Natural killer cell (primary cell): Measurements from ENCODE around the gene SLC7A7. TPM values are rescaled to one million over a fixed set of nuclear protein-coding genes. Genes with fewer than 3 reads are reported as not detected.
"Not testable (repeated sequence)": the region's sequence is repeated elsewhere in the genome, so short reads cannot be mapped to it uniquely, and the experiment has no call there.

ENCODE experiments used
- ATAC-seq, 3 donors: fragments of 150-1000 bp in 2 of 3; fragments of 200-7000 bp in 1 of 3; cut with Tn5 transposase; 1 replicate in 1 of 3; 2 replicates in 2 of 3; pipeline ENCODE4 v1.10.0; 2021; ENCODE audit warnings: mild to moderate bottlenecking in 2 of 3, moderate library complexity in 2 of 3
- DNase-seq, 2 donors: peaks; one replicate each; pipeline versions ENCODE4 v3.0.0 to v3.0.0-alpha.2; 2013 to 2021; ENCODE audit warnings: mixed read lengths in 1 of 2
- H3K27ac ChIP-seq: one replicate; pipeline ENCODE4 v1.5.1; 2013; ENCODE audit warnings: mild to moderate bottlenecking, low read length
- H3K27me3 ChIP-seq: one replicate; pipeline ENCODE4 v1.6.1; 2013; ENCODE audit warnings: low read length; ENCODE audit not compliant: control insufficient read depth, insufficient read depth
- H3K36me3 ChIP-seq: one replicate; pipeline ENCODE4 v1.6.1; 2013; ENCODE audit warnings: low read length; ENCODE audit not compliant: control insufficient read depth, insufficient read depth
- H3K4me1 ChIP-seq: one replicate; pipeline ENCODE4 v1.6.1; 2013; ENCODE audit warnings: low read length; ENCODE audit not compliant: control insufficient read depth, insufficient read depth
- H3K4me3 ChIP-seq: one replicate; pipeline ENCODE4 v1.5.1; 2013; ENCODE audit warnings: low read length
- H3K9me3 ChIP-seq: one replicate; pipeline ENCODE4 v1.6.1; 2013; ENCODE audit warnings: low read length; ENCODE audit not compliant: control insufficient read depth, insufficient read depth
- H3K27ac Mint-ChIP-seq, 2 donors: one replicate each; pipeline ENCODE4 v1.8.0; 2022; ENCODE audit warnings: mild to moderate bottlenecking in 2 of 2, mixed read lengths in 2 of 2, moderate library complexity in 1 of 2
- H3K27me3 Mint-ChIP-seq, 2 donors: one replicate each; pipeline ENCODE4 v1.8.0; 2022; ENCODE audit warnings: low read depth in 2 of 2, mixed read lengths in 2 of 2
- H3K36me3 Mint-ChIP-seq: one replicate; pipeline ENCODE4 v1.8.0; 2022; ENCODE audit warnings: mixed read lengths
- H3K4me1 Mint-ChIP-seq, 2 donors: one replicate each; pipeline ENCODE4 v1.8.0; 2022; ENCODE audit warnings: mixed read lengths in 2 of 2
- H3K4me3 Mint-ChIP-seq: one replicate; pipeline ENCODE4 v1.8.0; 2022; ENCODE audit warnings: mild to moderate bottlenecking, moderate library complexity, mixed read lengths
- H3K9me3 Mint-ChIP-seq, 2 donors: one replicate each; pipeline ENCODE4 v1.8.0; 2022; ENCODE audit warnings: mixed read lengths in 2 of 2
- WGBS: methylation state at CpG from one replicate; pipeline ENCODE4 v1.1.7; 2013; ENCODE audit warnings: missing lambda C conversion rate; ENCODE audit not compliant: insufficient coverage; 5-methylcytosine and 5-hydroxymethylcytosine counted together
- intact Hi-C: fragments of 100-400 bp; cut with micrococcal nuclease; formaldehyde crosslinking; loops from one replicate; pipeline ENCODE4 v1.14.2; 2022
- total RNA-seq, 4 donors: library from RNA; stranded (reverse); fragments of 120-200 nt in 1 of 4; gene quantifications; one replicate each; pipeline versions ENCODE4 v1.2.3 to v1.2.4, GENCODE V29; 2013 to 2022
- TF ChIP-seq, protein P1 (sequence below): fragments of 200-600 bp; IDR thresholded peaks from one replicate; pipeline ENCODE4 v1.8.0; 2022; ENCODE audit warnings: antibody characterized with exemption

Gene SLC7A7
- total RNA-seq, 3 donors from 2014 or later (not counting 1 experiment from before 2014, with no cell fraction given): 4.3 to 16.8 (median 9.6) TPM

DNA sequence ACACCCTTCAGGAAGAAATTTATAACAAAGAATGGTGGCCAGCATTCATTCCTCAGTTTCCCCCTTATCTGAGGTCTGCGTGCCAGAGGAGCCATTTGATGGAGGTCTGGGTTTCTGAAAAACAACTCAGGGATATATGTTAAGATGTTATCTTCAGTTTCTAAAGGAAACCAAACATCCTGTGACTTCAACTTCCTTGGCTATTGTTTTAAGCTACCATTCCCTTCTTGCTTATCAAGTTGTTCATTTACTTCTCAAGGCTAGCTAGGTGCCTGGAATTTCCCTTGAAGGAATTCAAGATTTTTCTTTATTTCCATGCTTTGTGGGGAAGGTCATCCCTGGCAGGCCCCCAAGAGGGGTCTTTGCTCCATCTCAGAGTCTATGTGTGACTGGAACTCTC, 75.8 kb downstream of the SLC7A7 start:
- Histone ChIP-seq H3K4me1 (no peaks in the 10 kb centered on the region), H3K36me3 (no peaks in the 10 kb centered on the region), H3K4me3 (no peak overlapping the region), H3K9me3 (no peaks in the 10 kb centered on the region), H3K27me3 (no peaks in the 10 kb centered on the region), H3K27ac (no peak overlapping the region)
- Mint-ChIP-seq H3K9me3 (no peaks in the 10 kb centered on the region), H3K27ac (no peak overlapping the region), H3K4me1 (no peaks in the 10 kb centered on the region), H3K4me3 (no peak overlapping the region), H3K36me3 (no peaks in the 10 kb centered on the region), H3K27me3 (peaks cover 8 to 14% of the 10 kb centered on the region in 2 donors)
- DNase-seq (no peak), ATAC-seq (no peak)
- WGBS: no CpG with 5 or more reads among the region's 1 CpG
- TF ChIP-seq, protein P1, sequence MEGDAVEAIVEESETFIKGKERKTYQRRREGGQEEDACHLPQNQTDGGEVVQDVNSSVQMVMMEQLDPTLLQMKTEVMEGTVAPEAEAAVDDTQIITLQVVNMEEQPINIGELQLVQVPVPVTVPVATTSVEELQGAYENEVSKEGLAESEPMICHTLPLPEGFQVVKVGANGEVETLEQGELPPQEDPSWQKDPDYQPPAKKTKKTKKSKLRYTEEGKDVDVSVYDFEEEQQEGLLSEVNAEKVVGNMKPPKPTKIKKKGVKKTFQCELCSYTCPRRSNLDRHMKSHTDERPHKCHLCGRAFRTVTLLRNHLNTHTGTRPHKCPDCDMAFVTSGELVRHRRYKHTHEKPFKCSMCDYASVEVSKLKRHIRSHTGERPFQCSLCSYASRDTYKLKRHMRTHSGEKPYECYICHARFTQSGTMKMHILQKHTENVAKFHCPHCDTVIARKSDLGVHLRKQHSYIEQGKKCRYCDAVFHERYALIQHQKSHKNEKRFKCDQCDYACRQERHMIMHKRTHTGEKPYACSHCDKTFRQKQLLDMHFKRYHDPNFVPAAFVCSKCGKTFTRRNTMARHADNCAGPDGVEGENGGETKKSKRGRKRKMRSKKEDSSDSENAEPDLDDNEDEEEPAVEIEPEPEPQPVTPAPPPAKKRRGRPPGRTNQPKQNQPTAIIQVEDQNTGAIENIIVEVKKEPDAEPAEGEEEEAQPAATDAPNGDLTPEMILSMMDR: no peak
- intact Hi-C loops: no loop called here

DNA sequence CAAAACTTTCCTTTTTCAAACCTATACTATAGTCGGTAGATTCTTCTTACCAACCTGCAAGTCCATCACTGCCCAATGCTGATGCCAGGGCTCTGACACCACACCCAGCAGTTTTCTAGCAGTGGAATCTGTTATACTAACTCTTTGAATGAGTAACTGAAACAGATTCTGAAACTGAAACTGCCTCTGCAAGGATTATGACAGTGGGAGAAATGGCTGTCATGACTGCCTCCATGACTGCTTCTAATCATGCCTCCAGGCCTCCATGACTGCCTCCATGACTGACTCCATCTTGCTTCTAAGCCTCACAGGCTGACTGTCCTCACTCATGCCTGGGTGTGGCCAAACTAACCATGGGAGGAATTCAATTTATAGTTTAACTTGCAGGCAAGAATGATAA, 78.2 kb downstream of the SLC7A7 start:
- H3K4me3 ChIP-seq: no peak overlapping the region
- no peaks in the 10 kb centered on the region for H3K27me3 ChIP-seq
- TF ChIP-seq, protein P1: no peak
- Mint-ChIP-seq H3K9me3 (no peaks in the 10 kb centered on the region), H3K27ac (no peak overlapping the region), H3K4me3 (no peak overlapping the region), H3K4me1 (no peaks in the 10 kb centered on the region), H3K27me3 (peaks cover 8 to 14% of the 10 kb centered on the region in 2 donors), H3K36me3 (no peaks in the 10 kb centered on the region)
- no peaks in the 10 kb centered on the region for H3K36me3 ChIP-seq
- DNase-seq: no peak
- no peak overlapping the region for H3K27ac ChIP-seq
- intact Hi-C loops: no loop called here
- ATAC-seq: no peak
- WGBS: 67% methylated on average over 1 of the region's 1 CpG
- no peaks in the 10 kb centered on the region for H3K9me3 ChIP-seq
- H3K4me1 ChIP-seq: no peaks in the 10 kb centered on the region

DNA sequence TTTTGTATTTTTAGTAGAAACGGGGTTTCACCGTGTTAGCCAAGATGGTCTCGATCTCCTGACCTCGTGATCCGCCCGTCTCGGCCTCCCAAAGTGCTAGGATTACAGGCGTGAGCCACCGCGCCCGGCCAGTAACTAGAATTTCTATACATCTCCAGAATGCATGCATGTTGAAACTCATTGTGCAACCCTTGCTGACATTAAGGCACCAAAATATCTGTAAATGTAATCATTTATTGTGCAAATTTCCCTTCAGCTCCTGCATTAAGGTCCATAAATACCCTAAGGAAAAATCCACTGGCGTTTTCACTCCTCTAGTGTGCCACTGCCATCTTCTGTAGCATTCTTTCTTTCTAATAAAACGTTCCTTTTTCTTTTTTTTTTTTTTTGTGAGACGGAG, 78.9 kb downstream of the SLC7A7 start:
- H3K9me3 ChIP-seq, H3K4me1 ChIP-seq, H3K4me3 ChIP-seq, intact Hi-C loops, ATAC-seq, H3K36me3 ChIP-seq, H3K36me3 Mint-ChIP-seq, H3K27ac ChIP-seq, H3K9me3 Mint-ChIP-seq, H3K27me3 ChIP-seq, DNase-seq, H3K4me3 Mint-ChIP-seq, H3K27ac Mint-ChIP-seq, H3K4me1 Mint-ChIP-seq: not testable (repeated sequence)
- 96% methylated on average over 11 of the region's 14 CpGs for WGBS
- peaks cover 8 to 11% of the 10 kb centered on the region in 2 donors for H3K27me3 Mint-ChIP-seq

- WGBS: 82% methylated on average over 1 of the region's 2 CpGs
- Mint-ChIP-seq H3K27ac (no peak overlapping the region), H3K4me3 (no peak overlapping the region), H3K36me3 (no peaks in the 10 kb centered on the region), H3K4me1 (no peaks in the 10 kb centered on the region), H3K9me3 (no peaks in the 10 kb centered on the region), H3K27me3 (peaks cover 6 to 9% of the 10 kb centered on the region in 2 donors)
- DNase-seq (no peak), ATAC-seq (no peak)
- Histone ChIP-seq H3K27ac (no peak overlapping the region), H3K4me3 (no peak overlapping the region), H3K9me3 (no peaks in the 10 kb centered on the region), H3K4me1 (no peaks in the 10 kb centered on the region), H3K36me3 (no peaks in the 10 kb centered on the region), H3K27me3 (no peaks in the 10 kb centered on the region)
- TF ChIP-seq, protein P1: no peak
- intact Hi-C loops: no loop called here
These were observed 80.1 kb downstream of the SLC7A7 start for GRCh38 chr14:22735096-22735495.
